BE2C (cell line): ENCODE data around the gene ZBTB39.
A peak's percentile ranks its signal among the peaks of the same experiment; 100 is the strongest.
"Not testable (repeated sequence)": the region's sequence is repeated elsewhere in the genome, so short reads cannot be mapped to it uniquely, and the experiment has no call there.

Source experiments
- DNase-seq: peaks from one replicate; pipeline ENCODE4 v3.0.0-alpha.2; 2020
- H3K27me3 ChIP-seq: fragments of 250-450 bp; sonication (Bioruptor Pico); 2 replicates; pipeline ENCODE4 v1.5.1; 2020; ENCODE audit warnings: mild to moderate bottlenecking
- H3K36me3 ChIP-seq: fragments of 250-450 bp; sonication (Bioruptor Pico); 2 replicates; pipeline ENCODE4 v1.5.1; 2020; ENCODE audit warnings: mild to moderate bottlenecking
- H3K4me1 ChIP-seq: fragments of 250-450 bp; sonication (Bioruptor Pico); 2 replicates; pipeline ENCODE4 v1.5.1; 2020
- H3K4me3 ChIP-seq: 2 replicates; pipeline ENCODE4 v1.5.1; 2011; ENCODE audit warnings: low read depth, low read length
- H3K9me3 ChIP-seq: fragments of 250-450 bp; sonication (Bioruptor Pico); 2 replicates; pipeline ENCODE4 v1.5.1; 2020
- CTCF ChIP-seq: IDR thresholded peaks from 2 replicates; pipeline ENCODE4 v1.5.1; 2012; ENCODE audit warnings: mild to moderate bottlenecking, low read depth, low read length

Gene ZBTB39

GRCh38 chr12:56988207-56988739 lies 18.1 kb downstream of the ZBTB39 start:
- DNase-seq: no peak
- TF ChIP-seq CTCF: no peak
- Histone ChIP-seq H3K36me3 (no peaks in the 10 kb centered on the region), H3K9me3 (no peaks in the 10 kb centered on the region), H3K4me3 (no peak overlapping the region), H3K27me3 (0 out of 2 replicates have a peak, but pooled peaks cover 8% of the 10 kb centered on the region), H3K4me1 (no peaks in the 10 kb centered on the region)

GRCh38 chr12:56987551-56988053 lies 18.7 kb downstream of the ZBTB39 start:
- no peaks in the 10 kb centered on the region for H3K9me3 ChIP-seq
- peak; percentile 97 for TF ChIP-seq CTCF
- H3K36me3 ChIP-seq: no peaks in the 10 kb centered on the region
- H3K4me1 ChIP-seq: no peaks in the 10 kb centered on the region
- 0 out of 2 replicates have a peak, but pooled peaks cover 8% of the 10 kb centered on the region for H3K27me3 ChIP-seq
- H3K4me3 ChIP-seq: no peak overlapping the region
- DNase-seq: peak; percentile 79

GRCh38 chr12:56987011-56987410 lies 19.3 kb downstream of the ZBTB39 start:
- DNase-seq: no peak
- Histone ChIP-seq H3K4me1 (no peaks in the 10 kb centered on the region), H3K9me3 (no peaks in the 10 kb centered on the region), H3K27me3 (0 out of 2 replicates have a peak, but pooled peaks cover 8% of the 10 kb centered on the region), H3K36me3 (no peaks in the 10 kb centered on the region), H3K4me3 (no peak overlapping the region)
- no peak for TF ChIP-seq CTCF

GRCh38 chr12:56985714-56986113 lies 20.6 kb downstream of the ZBTB39 start:
- H3K4me3 ChIP-seq, H3K27me3 ChIP-seq, H3K9me3 ChIP-seq, DNase-seq, H3K4me1 ChIP-seq, H3K36me3 ChIP-seq: not testable (repeated sequence)

- H3K27me3 ChIP-seq: 0 out of 2 replicates have a peak, but pooled peaks cover 2% of the 10 kb centered on the region
- no peaks in the 10 kb centered on the region for H3K4me1 ChIP-seq
- no peak for DNase-seq
- no peak for TF ChIP-seq CTCF
- H3K4me3 ChIP-seq: no peak overlapping the region
- no peaks in the 10 kb centered on the region for H3K36me3 ChIP-seq
- no peaks in the 10 kb centered on the region for H3K9me3 ChIP-seq
Measured at GRCh38 chr12:56983386-56983785, 23.0 kb downstream of the ZBTB39 start.

GRCh38 chr12:56982578-56983236 lies 23.6 kb downstream of the ZBTB39 start:
- not testable (repeated sequence) for H3K9me3 ChIP-seq, DNase-seq, H3K36me3 ChIP-seq, H3K27me3 ChIP-seq, H3K4me1 ChIP-seq, H3K4me3 ChIP-seq

- H3K4me1 ChIP-seq: no peaks in the 10 kb centered on the region
- TF ChIP-seq CTCF: no peak
- no peaks in the 10 kb centered on the region for H3K27me3 ChIP-seq
- no peaks in the 10 kb centered on the region for H3K36me3 ChIP-seq
- no peaks in the 10 kb centered on the region for H3K9me3 ChIP-seq
- H3K4me3 ChIP-seq: no peak overlapping the region
- no peak for DNase-seq
Measured at GRCh38 chr12:56980941-56981530, 25.3 kb downstream of the ZBTB39 start.
